ENCODE results near the gene TP73.

Gene TP73

DNA sequence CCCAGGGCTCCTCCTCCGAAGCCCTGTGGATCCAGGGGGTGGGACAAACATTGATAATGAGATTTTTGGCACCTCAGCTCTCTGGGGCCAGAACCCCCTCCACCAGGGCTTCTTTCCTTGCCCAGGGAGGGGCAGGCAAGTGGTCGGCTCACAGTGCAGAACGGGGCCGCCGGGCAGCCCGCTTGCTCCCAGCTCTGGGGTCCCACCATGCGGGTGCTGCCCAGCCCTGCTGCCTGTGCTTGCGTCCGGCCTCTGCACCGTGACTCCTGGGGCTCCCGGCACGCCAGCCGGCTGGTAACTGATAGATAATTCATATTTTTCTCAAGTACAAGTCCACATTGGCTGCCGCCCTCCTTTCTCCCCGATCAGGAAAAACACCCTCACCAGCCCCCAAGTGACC, 57.9 kb downstream of the TP73 start:
- no peak for DNase-seq (ENCODE audit: low spot score in 2 of 2)
- ATAC-seq (replicated peaks; ENCODE audit: extremely low read depth, poor library complexity, severe bottlenecking), result no peak
- Mint-ChIP-seq H3K27me3 (peaks cover 23% of the 10 kb centered on the region), H3K36me3 (ENCODE audit: insufficient read depth) (no peaks in the 10 kb centered on the region), H3K27ac (ENCODE audit: low read depth) (no peak overlapping the region), H3K9me3 (no peaks in the 10 kb centered on the region), H3K4me3 (no peak overlapping the region), H3K4me1 (no peaks in the 10 kb centered on the region)

DNA sequence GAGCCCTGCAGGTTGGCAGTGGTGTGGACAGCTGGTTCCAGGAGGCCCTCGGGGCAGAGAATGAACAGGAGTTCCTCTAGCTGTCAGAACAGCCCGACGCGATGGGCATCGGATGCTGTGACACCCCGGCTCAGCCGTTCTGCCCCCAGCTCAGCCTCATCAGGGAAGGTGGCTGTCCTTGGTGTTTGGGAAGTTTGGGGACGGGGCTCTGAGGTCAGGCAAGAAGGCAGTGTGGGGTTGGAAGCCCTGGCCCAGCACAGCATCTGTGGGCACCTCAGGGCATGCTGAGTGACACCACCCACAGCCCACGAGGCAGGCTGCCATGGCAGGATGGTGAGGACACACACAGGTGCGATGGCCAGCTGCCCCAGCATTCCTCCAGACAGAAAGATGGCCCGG, 59.1 kb downstream of the TP73 start:
- no peaks in the 10 kb centered on the region for H3K9me3 Mint-ChIP-seq
- no peak overlapping the region for H3K27ac Mint-ChIP-seq (ENCODE audit: low read depth)
- H3K36me3 Mint-ChIP-seq (ENCODE audit: insufficient read depth), result no peaks in the 10 kb centered on the region
- H3K27me3 Mint-ChIP-seq, result peaks cover 23% of the 10 kb centered on the region
- no peak overlapping the region for H3K4me3 Mint-ChIP-seq
- H3K4me1 Mint-ChIP-seq, result no peaks in the 10 kb centered on the region
- ATAC-seq (replicated peaks; ENCODE audit: extremely low read depth, poor library complexity, severe bottlenecking) (no peak), DNase-seq (ENCODE audit: low spot score in 2 of 2) (no peak)

GRCh38 chr1:3711780-3712451, 59.6 kb downstream of the TP73 start:
- H3K36me3 Mint-ChIP-seq (ENCODE audit: insufficient read depth), result no peaks in the 10 kb centered on the region
- ATAC-seq (replicated peaks; ENCODE audit: extremely low read depth, poor library complexity, severe bottlenecking) (no peak), DNase-seq (ENCODE audit: low spot score in 2 of 2) (no peak)
- H3K27me3 Mint-ChIP-seq, result peaks cover 23% of the 10 kb centered on the region
- H3K4me1 Mint-ChIP-seq, result no peaks in the 10 kb centered on the region
- no peak overlapping the region for H3K4me3 Mint-ChIP-seq
- no peak overlapping the region for H3K27ac Mint-ChIP-seq (ENCODE audit: low read depth)
- no peaks in the 10 kb centered on the region for H3K9me3 Mint-ChIP-seq

- peaks cover 23% of the 10 kb centered on the region for H3K27me3 Mint-ChIP-seq
- no peaks in the 10 kb centered on the region for H3K9me3 Mint-ChIP-seq
- H3K4me1 Mint-ChIP-seq, result no peaks in the 10 kb centered on the region
- H3K36me3 Mint-ChIP-seq (ENCODE audit: insufficient read depth), result no peaks in the 10 kb centered on the region
- no peak overlapping the region for H3K27ac Mint-ChIP-seq (ENCODE audit: low read depth)
- no peak overlapping the region for H3K4me3 Mint-ChIP-seq
- no peak for ATAC-seq (replicated peaks; ENCODE audit: extremely low read depth, poor library complexity, severe bottlenecking)
- DNase-seq (ENCODE audit: low spot score in 2 of 2), result no peak
Measured at GRCh38 chr1:3712573-3713535, 60.5 kb downstream of the TP73 start.

DNA sequence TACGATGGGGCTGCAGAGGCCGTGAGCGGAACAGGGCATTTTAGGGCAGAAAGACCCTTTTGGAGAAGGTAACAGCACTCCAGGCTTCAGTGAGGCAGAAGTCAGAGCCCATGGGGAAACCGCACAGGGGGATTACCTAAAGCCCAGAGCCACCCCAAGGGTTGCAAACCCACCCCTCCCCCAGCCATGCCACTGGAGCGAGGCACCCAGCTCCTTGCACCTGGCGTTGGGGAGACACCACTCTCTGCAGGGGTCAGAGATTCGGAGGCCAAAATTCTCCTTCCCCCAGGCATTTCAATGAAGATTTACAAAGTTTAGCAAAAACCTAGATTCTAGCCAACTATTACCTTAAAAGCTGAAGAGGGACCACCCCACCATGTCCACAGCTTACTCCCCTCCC, 61.5 kb downstream of the TP73 start:
- no peaks in the 10 kb centered on the region for H3K36me3 Mint-ChIP-seq (ENCODE audit: insufficient read depth)
- peaks cover 23% of the 10 kb centered on the region for H3K27me3 Mint-ChIP-seq
- no peak overlapping the region for H3K27ac Mint-ChIP-seq (ENCODE audit: low read depth)
- no peaks in the 10 kb centered on the region for H3K9me3 Mint-ChIP-seq
- ATAC-seq (replicated peaks; ENCODE audit: extremely low read depth, poor library complexity, severe bottlenecking) (no peak), DNase-seq (ENCODE audit: low spot score in 2 of 2) (no peak)
- no peaks in the 10 kb centered on the region for H3K4me1 Mint-ChIP-seq
- H3K4me3 Mint-ChIP-seq, result no peak overlapping the region

- no peak overlapping the region for H3K4me3 Mint-ChIP-seq
- no peaks in the 10 kb centered on the region for H3K36me3 Mint-ChIP-seq (ENCODE audit: insufficient read depth)
- H3K27me3 Mint-ChIP-seq, result peaks cover 23% of the 10 kb centered on the region
- no peaks in the 10 kb centered on the region for H3K4me1 Mint-ChIP-seq
- ATAC-seq (replicated peaks; ENCODE audit: extremely low read depth, poor library complexity, severe bottlenecking), result no peak
- no peaks in the 10 kb centered on the region for H3K9me3 Mint-ChIP-seq
- H3K27ac Mint-ChIP-seq (ENCODE audit: low read depth), result no peak overlapping the region
- no peak for DNase-seq (ENCODE audit: low spot score in 2 of 2)
Measured at GRCh38 chr1:3714284-3714741, 62.0 kb downstream of the TP73 start.

GRCh38 chr1:3714814-3715213, 62.5 kb downstream of the TP73 start:
- Mint-ChIP-seq H3K36me3 (ENCODE audit: insufficient read depth) (peaks cover 1% of the 10 kb centered on the region), H3K27me3 (peaks cover 23% of the 10 kb centered on the region), H3K4me1 (peaks cover 5% of the 10 kb centered on the region), H3K4me3 (no peak overlapping the region), H3K9me3 (no peaks in the 10 kb centered on the region), H3K27ac (ENCODE audit: low read depth) (no peak overlapping the region)
- ATAC-seq (replicated peaks; ENCODE audit: extremely low read depth, poor library complexity, severe bottlenecking), result no peak
- DNase-seq (ENCODE audit: low spot score in 2 of 2), result no peak

DNA sequence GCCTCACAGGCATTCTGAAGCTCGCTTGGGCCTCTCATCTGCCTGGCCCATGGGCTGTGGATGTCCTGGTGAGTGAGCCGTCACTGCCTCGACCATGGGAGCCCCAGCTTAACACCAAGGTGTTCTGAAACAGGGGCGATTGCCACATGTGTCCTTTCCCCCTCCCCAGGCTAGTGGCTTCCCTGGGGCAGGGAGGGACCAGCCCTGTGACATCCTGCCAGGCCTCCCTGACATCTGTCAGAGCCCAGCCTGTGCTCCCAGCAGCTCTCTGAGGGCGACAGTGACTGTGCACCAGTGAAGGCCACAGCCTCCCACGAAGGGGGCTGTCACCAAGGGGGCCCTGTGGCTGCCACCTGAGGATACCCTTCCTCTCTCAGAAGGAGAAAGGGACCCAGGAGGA, 64.0 kb downstream of the TP73 start:
- DNase-seq (ENCODE audit: low spot score in 2 of 2) (no peak), ATAC-seq (replicated peaks; ENCODE audit: extremely low read depth, poor library complexity, severe bottlenecking) (no peak)
- peaks cover 12% of the 10 kb centered on the region for H3K27me3 Mint-ChIP-seq
- H3K4me1 Mint-ChIP-seq, result peaks cover 6% of the 10 kb centered on the region
- H3K9me3 Mint-ChIP-seq, result no peaks in the 10 kb centered on the region
- H3K4me3 Mint-ChIP-seq, result no peak overlapping the region
- peaks cover 1% of the 10 kb centered on the region for H3K36me3 Mint-ChIP-seq (ENCODE audit: insufficient read depth)
- H3K27ac Mint-ChIP-seq (ENCODE audit: low read depth), result no peak overlapping the region

DNA sequence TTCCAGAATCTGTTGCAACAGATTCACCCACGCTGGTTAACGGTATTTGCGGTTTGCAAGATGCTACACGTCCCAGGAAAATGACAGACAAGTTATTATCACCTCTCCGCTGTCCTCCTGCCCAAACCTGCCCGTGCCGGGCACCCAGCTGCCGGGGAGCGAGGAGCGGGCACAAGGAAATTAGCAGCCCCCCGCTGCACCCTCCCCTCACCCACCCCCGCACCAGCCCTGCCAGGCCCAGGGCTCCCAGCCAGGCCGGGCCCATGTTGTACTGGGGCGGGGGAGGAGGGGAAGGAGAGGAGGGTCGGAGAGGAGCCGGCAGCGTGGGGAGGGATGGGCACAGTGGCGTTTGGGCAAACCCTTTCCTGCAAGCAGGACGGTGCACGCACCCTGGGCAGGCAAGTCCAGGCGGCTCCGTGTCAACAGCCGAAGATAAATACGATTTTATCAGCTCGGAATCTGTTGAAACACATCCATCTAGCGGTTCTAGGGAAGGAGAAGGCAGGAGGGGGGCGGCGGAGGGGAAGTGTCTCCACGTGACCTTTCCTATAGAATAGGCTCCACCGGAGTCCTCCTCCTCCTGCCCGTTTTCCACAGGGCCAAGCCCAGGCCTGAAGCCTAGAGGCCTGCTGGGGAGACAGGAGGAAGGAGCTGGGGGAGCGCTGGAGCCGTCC, 64.9 kb downstream of the TP73 start:
- Mint-ChIP-seq H3K9me3 (no peaks in the 10 kb centered on the region), H3K4me1 (peaks cover 6% of the 10 kb centered on the region), H3K4me3 (no peak overlapping the region), H3K36me3 (ENCODE audit: insufficient read depth) (peaks cover 1% of the 10 kb centered on the region), H3K27ac (ENCODE audit: low read depth) (no peak overlapping the region), H3K27me3 (peaks cover 4% of the 10 kb centered on the region)
- DNase-seq (ENCODE audit: low spot score in 2 of 2) (no peak), ATAC-seq (replicated peaks; ENCODE audit: extremely low read depth, poor library complexity, severe bottlenecking) (no peak)

DNA sequence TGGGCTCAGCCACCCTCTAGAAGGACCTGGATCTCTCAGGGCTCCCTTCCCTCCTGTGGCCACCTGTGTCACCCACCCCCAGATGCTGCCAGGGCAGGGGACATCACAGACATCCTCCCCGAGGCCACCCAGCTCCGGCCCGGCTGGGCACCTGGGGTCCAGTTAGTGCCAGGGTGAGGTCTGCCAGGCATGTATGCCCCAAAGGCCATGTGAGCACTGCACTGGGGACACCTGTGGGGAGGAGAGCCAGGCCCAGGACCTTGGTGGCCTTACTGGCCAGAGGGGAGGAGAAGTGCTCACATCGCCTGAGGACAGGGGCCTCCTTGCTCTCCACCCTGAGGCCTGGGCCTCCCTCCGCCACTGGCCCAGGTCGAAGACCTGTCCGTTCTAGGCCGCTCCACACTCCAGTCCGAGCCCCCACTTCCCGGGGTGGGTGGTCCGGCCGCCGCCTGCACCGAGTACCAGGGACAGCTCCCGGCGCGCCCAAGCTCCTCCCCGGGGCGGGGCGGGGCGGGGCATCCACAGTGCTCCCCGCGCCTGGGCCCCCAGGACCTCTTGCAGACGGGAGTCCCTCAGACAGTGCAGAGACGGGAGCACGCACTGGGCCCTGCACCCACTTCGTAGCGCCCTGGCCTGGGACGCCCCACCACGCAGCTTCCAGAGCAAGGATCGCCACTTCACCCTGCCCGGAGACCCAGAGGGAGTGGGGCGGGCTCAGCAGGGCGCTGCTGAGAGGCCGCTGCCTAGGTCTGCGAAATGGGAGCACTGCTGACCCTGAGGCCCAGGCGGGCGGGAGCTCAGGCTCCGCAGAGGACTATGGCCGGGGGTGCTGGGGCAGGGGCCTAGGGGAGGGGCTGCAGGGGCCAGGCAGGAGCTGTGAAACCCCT, 65.6 kb downstream of the TP73 start:
- H3K36me3 Mint-ChIP-seq (ENCODE audit: insufficient read depth), result peaks cover 1% of the 10 kb centered on the region
- no peaks in the 10 kb centered on the region for H3K9me3 Mint-ChIP-seq
- no peaks in the 10 kb centered on the region for H3K27me3 Mint-ChIP-seq
- H3K4me3 Mint-ChIP-seq, result no peak overlapping the region
- H3K27ac Mint-ChIP-seq (ENCODE audit: low read depth), result no peak overlapping the region
- H3K4me1 Mint-ChIP-seq, result peaks cover 6% of the 10 kb centered on the region
- DNase-seq (ENCODE audit: low spot score in 2 of 2), result no peak
- no peak for ATAC-seq (replicated peaks; ENCODE audit: extremely low read depth, poor library complexity, severe bottlenecking)

- Mint-ChIP-seq H3K27me3 (no peaks in the 10 kb centered on the region), H3K27ac (ENCODE audit: low read depth) (no peak overlapping the region), H3K9me3 (no peaks in the 10 kb centered on the region), H3K36me3 (ENCODE audit: insufficient read depth) (peaks cover 1% of the 10 kb centered on the region), H3K4me1 (peaks cover 6% of the 10 kb centered on the region), H3K4me3 (no peak overlapping the region)
- no peak for ATAC-seq (replicated peaks; ENCODE audit: extremely low read depth, poor library complexity, severe bottlenecking)
- DNase-seq (ENCODE audit: low spot score in 2 of 2), result no peak
Measured at GRCh38 chr1:3718764-3719163, 66.4 kb downstream of the TP73 start.

- ATAC-seq (replicated peaks; ENCODE audit: extremely low read depth, poor library complexity, severe bottlenecking) (no peak), DNase-seq (ENCODE audit: low spot score in 2 of 2) (no peak)
- Mint-ChIP-seq H3K4me1 (peaks cover 11% of the 10 kb centered on the region), H3K27ac (ENCODE audit: low read depth) (peak overlapping the region; percentile 25), H3K9me3 (no peaks in the 10 kb centered on the region), H3K4me3 (no peak overlapping the region), H3K36me3 (ENCODE audit: insufficient read depth) (peaks cover 1% of the 10 kb centered on the region), H3K27me3 (no peaks in the 10 kb centered on the region)
Measured at GRCh38 chr1:3721955-3722465, 69.7 kb downstream of the TP73 start.

Data from central memory CD8-positive, alpha-beta T cell (primary cell).